PC-9 (cell line): ENCODE data around the gene NEDD9.

Experiments
- EZH2 ChIP-seq: fragments of 200-600 bp; sonication (generic); IDR thresholded peaks from 2 replicates; pipeline ENCODE4 v1.8.0; 2017; ENCODE audit warnings: antibody characterized with exemption, low read depth
- TF ChIP-seq, protein P1 (sequence below): fragments of 200-600 bp; sonication (generic); conservative IDR thresholded peaks from 2 replicates; pipeline ENCODE4 v1.6.1; 2017; ENCODE audit warnings: mixed run types, antibody characterized with exemption, mild to moderate bottlenecking, moderate library complexity

DNA sequence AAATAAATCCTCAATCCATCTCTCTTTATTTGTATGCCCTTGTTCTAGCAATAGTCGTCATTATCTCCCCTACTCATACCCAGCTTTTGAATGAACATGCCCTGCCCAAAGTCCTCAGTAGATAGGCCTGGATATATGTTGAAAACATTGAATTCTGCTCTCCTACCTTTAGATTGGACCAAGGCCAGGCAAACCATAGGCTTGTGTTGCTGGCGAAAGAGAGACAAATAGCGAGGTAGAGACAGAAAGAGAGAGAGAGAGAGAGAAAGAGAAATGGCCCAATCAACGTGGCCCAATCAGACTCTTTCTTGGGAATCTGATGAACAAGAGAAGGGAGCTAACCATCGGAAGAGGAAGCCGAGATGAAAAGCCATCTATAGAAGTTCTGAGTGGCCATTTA is 45.2 kb downstream of the NEDD9 start:
- TF ChIP-seq, protein P1, sequence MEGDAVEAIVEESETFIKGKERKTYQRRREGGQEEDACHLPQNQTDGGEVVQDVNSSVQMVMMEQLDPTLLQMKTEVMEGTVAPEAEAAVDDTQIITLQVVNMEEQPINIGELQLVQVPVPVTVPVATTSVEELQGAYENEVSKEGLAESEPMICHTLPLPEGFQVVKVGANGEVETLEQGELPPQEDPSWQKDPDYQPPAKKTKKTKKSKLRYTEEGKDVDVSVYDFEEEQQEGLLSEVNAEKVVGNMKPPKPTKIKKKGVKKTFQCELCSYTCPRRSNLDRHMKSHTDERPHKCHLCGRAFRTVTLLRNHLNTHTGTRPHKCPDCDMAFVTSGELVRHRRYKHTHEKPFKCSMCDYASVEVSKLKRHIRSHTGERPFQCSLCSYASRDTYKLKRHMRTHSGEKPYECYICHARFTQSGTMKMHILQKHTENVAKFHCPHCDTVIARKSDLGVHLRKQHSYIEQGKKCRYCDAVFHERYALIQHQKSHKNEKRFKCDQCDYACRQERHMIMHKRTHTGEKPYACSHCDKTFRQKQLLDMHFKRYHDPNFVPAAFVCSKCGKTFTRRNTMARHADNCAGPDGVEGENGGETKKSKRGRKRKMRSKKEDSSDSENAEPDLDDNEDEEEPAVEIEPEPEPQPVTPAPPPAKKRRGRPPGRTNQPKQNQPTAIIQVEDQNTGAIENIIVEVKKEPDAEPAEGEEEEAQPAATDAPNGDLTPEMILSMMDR: no peak
- no peak for TF ChIP-seq EZH2
